Colonic mucosa (tissue), 4 donors: ENCODE results near the gene NPPA. TPM values are rescaled to one million over a fixed set of nuclear protein-coding genes. Genes with fewer than 3 reads are reported as not detected.

Source experiments
- DNase-seq: peaks from one replicate; pipeline ENCODE4 v3.0.0-alpha.2; 2020
- H3K27ac ChIP-seq: fragments of 200-600 bp; one replicate; pipeline ENCODE4 v1.8.0; 2021
- H3K27me3 ChIP-seq: fragments of 200-600 bp; one replicate; pipeline ENCODE4 v1.8.0; 2021
- H3K36me3 ChIP-seq: fragments of 200-600 bp; one replicate; pipeline ENCODE4 v1.8.0; 2021
- H3K4me1 ChIP-seq: fragments of 200-600 bp; one replicate; pipeline ENCODE4 v1.8.0; 2021; ENCODE audit warnings: mild to moderate bottlenecking
- H3K4me3 ChIP-seq: fragments of 200-600 bp; one replicate; pipeline ENCODE4 v1.8.0; 2021
- H3K9ac ChIP-seq, 2 donors: one replicate each; pipeline ENCODE4 v1.7.0; 2013; ENCODE audit warnings: control low read depth in 2 of 2, low read depth in 2 of 2, low read length in 2 of 2
- H3K9me3 ChIP-seq: fragments of 200-600 bp; one replicate; pipeline ENCODE4 v1.8.0; 2021
- intact Hi-C: fragments of 100-400 bp; cut with DNase I; formaldehyde crosslinking; loops from one replicate; pipeline ENCODE4 v1.14.1; 2022
- total RNA-seq, 2 donors: library from RNA; stranded (reverse); fragmentation: NEBNext Ultra II Directional in 1 of 2; extraction: Animal tissue kit (Norgen Biotek cat#: 25700) in 1 of 2; gene quantifications; one replicate each; pipeline ENCODE4 v1.2.1, GENCODE V29; 2021
- TF ChIP-seq, protein P1 (sequence below): fragments of 200-600 bp; IDR thresholded peaks from one replicate; pipeline ENCODE4 v1.8.0; 2022; ENCODE audit warnings: antibody characterized with exemption, mild to moderate bottlenecking
- donor health status: healthy.
- donor health status: DM: no; HTN: no; CAD: no.
- donor health status: DM: no; HTN: no; CAD: no.

NPPA gene
- total RNA-seq, 2 donors from 2014 or later = 3.1 TPM; not detected in 1

DNA sequence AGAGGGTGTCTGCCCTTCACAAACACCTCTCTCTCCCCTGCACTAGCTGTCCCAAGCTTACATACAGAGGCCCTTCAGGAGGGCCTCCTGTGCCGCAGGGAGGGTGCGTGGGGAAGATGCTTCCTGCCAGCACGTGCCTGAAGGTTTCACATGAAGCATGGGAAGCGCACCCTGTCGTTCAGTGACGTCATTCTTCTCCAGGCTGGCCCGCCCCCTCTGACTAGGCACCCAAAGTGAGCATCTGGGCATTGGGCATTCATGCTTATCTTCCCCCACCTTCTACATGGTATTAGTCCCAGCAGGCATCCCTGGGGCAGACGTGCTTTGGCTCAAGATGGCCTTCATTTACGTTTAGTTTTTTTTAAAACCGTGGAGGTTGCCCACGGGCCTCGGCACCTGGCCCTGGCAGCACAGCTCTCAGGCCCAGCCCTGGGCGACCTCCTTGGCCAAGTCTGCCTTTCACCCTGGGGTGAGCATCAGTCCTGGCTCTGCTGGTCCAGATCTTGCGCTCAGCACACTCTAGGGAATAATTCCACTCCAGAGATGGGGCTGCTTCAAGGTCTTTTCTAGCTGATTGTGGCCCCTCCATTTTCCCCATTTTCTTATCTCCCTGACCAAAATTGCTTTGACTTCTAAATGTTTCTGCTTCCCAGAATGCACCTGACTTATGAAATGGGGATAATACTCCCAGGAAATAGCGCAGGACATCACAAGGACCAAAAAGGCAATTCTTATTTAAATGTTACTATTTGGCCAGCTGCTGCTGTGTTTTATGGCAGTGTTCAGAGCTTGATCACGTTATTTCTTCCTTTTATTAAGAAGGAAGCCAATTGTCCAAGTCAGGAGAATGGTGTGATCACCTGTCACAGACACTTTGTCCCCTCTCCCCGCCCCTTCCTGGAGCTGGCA lies 6.1 kb downstream of the NPPA start:
- Histone ChIP-seq H3K27ac (no peak overlapping the region), H3K36me3 (peaks cover 27% of the 10 kb centered on the region), H3K4me1 (no peaks in the 10 kb centered on the region), H3K9me3 (no peaks in the 10 kb centered on the region), H3K9ac (no peak overlapping the region), H3K4me3 (no peak overlapping the region), H3K27me3 (no peaks in the 10 kb centered on the region)
- TF ChIP-seq, protein P1, sequence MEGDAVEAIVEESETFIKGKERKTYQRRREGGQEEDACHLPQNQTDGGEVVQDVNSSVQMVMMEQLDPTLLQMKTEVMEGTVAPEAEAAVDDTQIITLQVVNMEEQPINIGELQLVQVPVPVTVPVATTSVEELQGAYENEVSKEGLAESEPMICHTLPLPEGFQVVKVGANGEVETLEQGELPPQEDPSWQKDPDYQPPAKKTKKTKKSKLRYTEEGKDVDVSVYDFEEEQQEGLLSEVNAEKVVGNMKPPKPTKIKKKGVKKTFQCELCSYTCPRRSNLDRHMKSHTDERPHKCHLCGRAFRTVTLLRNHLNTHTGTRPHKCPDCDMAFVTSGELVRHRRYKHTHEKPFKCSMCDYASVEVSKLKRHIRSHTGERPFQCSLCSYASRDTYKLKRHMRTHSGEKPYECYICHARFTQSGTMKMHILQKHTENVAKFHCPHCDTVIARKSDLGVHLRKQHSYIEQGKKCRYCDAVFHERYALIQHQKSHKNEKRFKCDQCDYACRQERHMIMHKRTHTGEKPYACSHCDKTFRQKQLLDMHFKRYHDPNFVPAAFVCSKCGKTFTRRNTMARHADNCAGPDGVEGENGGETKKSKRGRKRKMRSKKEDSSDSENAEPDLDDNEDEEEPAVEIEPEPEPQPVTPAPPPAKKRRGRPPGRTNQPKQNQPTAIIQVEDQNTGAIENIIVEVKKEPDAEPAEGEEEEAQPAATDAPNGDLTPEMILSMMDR = no peak
- intact Hi-C loops = no loop called here
- no peak for DNase-seq

DNA sequence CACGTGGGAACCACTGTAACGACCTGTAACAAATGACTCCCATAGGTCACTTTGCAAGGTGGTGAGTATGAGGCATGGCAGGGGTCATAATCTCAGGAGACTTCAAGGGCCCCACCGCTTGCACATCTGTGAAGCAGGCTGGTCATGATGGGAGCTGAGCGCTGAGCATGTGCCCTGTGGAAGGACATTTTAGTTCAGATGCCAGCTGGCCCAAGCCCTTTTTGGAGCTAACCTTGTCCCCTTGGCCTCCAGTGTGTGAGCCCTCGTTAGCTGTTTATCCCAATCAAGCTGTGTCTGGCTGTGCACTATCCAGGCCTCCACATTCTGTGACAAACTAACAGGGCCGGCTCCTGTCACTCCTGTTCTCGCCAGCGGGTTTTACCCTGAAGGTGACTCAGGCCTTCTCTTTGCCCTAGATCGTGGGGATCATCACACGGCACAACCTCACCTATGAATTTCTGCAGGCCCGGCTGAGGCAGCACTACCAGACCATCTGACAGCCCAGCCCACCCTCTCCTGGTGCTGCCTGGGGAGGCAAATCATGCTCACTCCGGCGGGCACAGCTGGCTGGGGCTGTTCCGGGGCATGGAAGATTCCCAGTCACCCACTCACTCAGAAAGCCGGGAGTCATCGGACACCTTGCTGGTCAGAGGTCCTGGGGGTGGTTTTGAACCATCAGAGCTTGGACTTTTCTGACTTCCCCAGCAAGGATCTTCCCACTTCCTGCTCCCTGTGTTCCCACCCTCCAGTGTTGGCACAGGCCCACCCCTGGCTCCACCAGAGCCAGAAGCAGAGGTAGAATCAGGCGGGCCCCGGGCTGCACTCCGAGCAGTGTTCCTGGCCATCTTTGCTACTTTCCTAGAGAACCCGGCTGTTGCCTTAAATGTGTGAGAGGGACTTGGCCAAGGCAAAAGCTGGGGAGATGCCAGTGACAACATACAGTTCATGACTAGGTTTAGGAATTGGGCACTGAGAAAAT lies 7.6 kb downstream of the NPPA start:
- Histone ChIP-seq H3K4me3 (no peak overlapping the region), H3K36me3 (peaks cover 32% of the 10 kb centered on the region), H3K9ac (no peak overlapping the region), H3K27ac (no peak overlapping the region), H3K27me3 (no peaks in the 10 kb centered on the region), H3K9me3 (no peaks in the 10 kb centered on the region), H3K4me1 (no peaks in the 10 kb centered on the region)
- intact Hi-C loops = loop anchor here (2.0 to 5.0 kb wide), 2 partner anchors 53 to 127 kb away; no protein-coding TSS in a partner anchor
- TF ChIP-seq, protein P1 = no peak
- no peak for DNase-seq

DNA sequence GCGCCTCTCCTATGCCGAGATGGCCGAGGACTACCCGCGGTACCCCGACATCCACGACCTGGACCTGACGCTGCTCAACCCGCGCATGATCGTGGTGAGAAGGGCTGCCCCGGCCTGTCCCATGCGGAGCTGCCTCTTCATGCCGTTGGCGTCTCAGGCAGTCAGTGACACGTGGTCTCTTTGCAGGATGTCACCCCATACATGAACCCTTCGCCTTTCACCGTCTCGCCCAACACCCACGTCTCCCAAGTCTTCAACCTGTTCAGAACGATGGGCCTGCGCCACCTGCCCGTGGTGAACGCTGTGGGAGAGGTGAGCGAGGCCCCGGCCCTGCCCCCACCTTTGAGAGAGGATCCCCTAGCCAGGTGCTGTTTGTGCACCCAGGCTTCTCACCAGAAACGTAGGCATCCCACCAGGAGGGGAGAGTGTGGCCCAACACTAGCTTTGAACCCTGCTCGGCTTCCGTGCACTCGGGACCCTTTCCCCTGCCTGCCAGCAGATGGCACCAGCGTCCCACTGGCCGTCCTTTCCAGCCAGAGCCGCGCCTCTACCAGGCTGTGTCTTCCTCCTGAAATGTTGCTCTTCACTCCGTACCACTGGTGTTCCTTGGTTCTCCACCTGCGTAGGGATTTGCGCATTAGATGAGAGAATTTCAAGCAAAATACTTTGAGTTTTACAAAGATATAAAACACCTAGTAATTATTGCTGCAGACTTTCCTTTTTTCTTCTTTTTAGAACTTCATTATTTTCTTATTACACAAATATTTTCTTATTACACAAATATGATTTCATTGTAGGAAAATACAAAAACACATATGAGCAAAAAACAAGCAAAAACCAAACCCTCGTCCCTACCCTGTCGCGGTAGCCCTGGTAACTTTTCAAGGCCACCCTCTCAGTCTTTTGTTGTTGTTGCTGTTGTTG lies 9.0 kb downstream of the NPPA start:
- DNase-seq = peak; percentile 70
- intact Hi-C loops = loop anchor here (2.0 to 5.0 kb wide), 2 partner anchors 54 to 129 kb away; no protein-coding TSS in a partner anchor

DNA sequence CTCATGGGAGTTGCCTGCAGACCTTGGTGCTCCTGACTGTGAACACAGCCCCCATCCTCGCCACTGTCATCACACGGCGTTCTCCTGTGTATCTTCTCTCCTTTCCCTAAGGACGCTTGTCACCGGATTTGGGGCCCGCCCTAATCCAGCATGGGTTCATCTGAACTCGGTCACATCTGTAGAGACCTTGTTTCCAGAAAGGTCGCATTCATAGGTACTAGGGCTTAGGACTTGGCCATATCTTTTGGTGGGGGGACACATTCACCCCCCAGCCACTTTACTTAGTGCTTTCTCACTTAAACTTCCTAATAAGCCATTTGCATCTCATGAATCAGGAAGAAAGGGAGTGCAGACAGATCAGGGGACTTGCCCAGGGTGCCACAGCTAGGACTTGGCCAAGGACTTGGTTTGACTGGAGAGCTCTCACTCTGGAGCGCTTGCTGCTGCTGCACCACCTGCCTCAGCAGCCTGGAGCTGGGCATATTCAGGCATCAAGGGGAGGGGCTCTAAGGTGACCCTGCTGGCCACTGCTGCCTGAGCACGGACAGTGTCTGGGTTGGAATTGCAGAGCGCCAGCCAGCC lies 9.7 kb downstream of the NPPA start:
- DNase-seq = no peak
- H3K4me3 ChIP-seq = no peak overlapping the region
- H3K27ac ChIP-seq = no peak overlapping the region
- H3K4me1 ChIP-seq = no peaks in the 10 kb centered on the region
- H3K36me3 ChIP-seq = peaks cover 38% of the 10 kb centered on the region
- intact Hi-C loops = loop anchor here (2.0 to 5.0 kb wide), 2 partner anchors 55 to 129 kb away; no protein-coding TSS in a partner anchor
- H3K9ac ChIP-seq = no peak overlapping the region
- TF ChIP-seq, protein P1 = no peak
- H3K27me3 ChIP-seq = no peaks in the 10 kb centered on the region
- no peaks in the 10 kb centered on the region for H3K9me3 ChIP-seq

More for the DNA sequence above, 9.0 kb downstream of the NPPA start:
- Histone ChIP-seq H3K9ac (no peak overlapping the region), H3K4me3 (no peak overlapping the region), H3K36me3 (peaks cover 38% of the 10 kb centered on the region), H3K9me3 (no peaks in the 10 kb centered on the region), H3K27ac (no peak overlapping the region), H3K4me1 (no peaks in the 10 kb centered on the region), H3K27me3 (no peaks in the 10 kb centered on the region)
- TF ChIP-seq, protein P1 = peak; percentile 99
